ENCODE data around the gene ZCCHC24.

DNA sequence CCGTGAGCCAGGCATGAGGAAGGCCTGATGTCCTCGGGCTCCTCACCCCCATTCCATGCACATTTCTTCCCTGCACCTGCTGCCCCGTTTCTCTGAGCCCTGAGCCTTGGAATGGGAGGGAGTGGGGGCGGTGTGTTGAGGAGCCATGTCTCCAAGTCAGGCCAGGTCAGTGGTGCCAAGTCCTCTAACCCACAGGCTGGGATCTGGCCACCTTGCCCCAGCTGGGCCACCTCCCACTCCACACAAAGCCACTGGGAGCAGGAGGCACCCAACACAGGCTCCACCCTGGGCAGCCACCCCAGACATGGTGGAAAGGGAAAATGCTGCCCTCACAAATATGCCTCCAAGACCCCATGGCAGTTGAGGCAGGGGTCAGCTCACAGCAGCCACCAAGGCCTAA is 27.7 kb downstream of the ZCCHC24 start:
- TF ChIP-seq, protein P1, sequence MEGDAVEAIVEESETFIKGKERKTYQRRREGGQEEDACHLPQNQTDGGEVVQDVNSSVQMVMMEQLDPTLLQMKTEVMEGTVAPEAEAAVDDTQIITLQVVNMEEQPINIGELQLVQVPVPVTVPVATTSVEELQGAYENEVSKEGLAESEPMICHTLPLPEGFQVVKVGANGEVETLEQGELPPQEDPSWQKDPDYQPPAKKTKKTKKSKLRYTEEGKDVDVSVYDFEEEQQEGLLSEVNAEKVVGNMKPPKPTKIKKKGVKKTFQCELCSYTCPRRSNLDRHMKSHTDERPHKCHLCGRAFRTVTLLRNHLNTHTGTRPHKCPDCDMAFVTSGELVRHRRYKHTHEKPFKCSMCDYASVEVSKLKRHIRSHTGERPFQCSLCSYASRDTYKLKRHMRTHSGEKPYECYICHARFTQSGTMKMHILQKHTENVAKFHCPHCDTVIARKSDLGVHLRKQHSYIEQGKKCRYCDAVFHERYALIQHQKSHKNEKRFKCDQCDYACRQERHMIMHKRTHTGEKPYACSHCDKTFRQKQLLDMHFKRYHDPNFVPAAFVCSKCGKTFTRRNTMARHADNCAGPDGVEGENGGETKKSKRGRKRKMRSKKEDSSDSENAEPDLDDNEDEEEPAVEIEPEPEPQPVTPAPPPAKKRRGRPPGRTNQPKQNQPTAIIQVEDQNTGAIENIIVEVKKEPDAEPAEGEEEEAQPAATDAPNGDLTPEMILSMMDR (IDR thresholded peaks at IDR 0.05; ENCODE audit: low read length) = no peak
- no peak for TF ChIP-seq EZH2 (IDR thresholded peaks at IDR 0.05; ENCODE audit: borderline replicate concordance, low read length)
